Measurements from ENCODE around the gene PPA1. TPM values are rescaled to one million over a fixed set of nuclear protein-coding genes. Genes with fewer than 3 reads are reported as not detected.
"Not testable (repeated sequence)": the region's sequence is repeated elsewhere in the genome, so short reads cannot be mapped to it uniquely, and the experiment has no call there.

The PPA1 gene
- total RNA-seq, 6 experiments from 2014 or later, result 105 to 132 (median 121) TPM

GRCh38 chr10:70260259-70260658 lies 27.0 kb upstream of the PPA1 start:
- Mint-ChIP-seq H3K36me3 (ENCODE audit: low read depth) (peaks cover 8% of the 10 kb centered on the region), H3K9me3 (peaks cover 11% of the 10 kb centered on the region), H3K4me1 (ENCODE audit: low read depth) (no peaks in the 10 kb centered on the region), H3K27ac (no peak overlapping the region), H3K27me3 (ENCODE audit: insufficient read depth) (peaks cover 48% of the 10 kb centered on the region), H3K4me3 (no peak overlapping the region)
- no peak for DNase-seq
- TF ChIP-seq CTCF (IDR thresholded peaks at IDR 0.05), result no peak

- no peak for TF ChIP-seq CTCF (IDR thresholded peaks at IDR 0.05)
- Mint-ChIP-seq H3K36me3 (ENCODE audit: low read depth) (peaks cover 8% of the 10 kb centered on the region), H3K27ac (no peak overlapping the region), H3K4me1 (ENCODE audit: low read depth) (no peaks in the 10 kb centered on the region), H3K4me3 (no peak overlapping the region), H3K9me3 (peaks cover 11% of the 10 kb centered on the region), H3K27me3 (ENCODE audit: insufficient read depth) (peaks cover 58% of the 10 kb centered on the region)
- DNase-seq, result no peak
These were observed 25.0 kb upstream of the PPA1 start for GRCh38 chr10:70258216-70258615.

- H3K4me3 Mint-ChIP-seq; H3K36me3 Mint-ChIP-seq (ENCODE audit: low read depth); H3K4me1 Mint-ChIP-seq (ENCODE audit: low read depth); H3K27ac Mint-ChIP-seq; DNase-seq: not testable (repeated sequence)
- peaks cover 11% of the 10 kb centered on the region for H3K9me3 Mint-ChIP-seq
- peaks cover 62% of the 10 kb centered on the region for H3K27me3 Mint-ChIP-seq (ENCODE audit: insufficient read depth)
These were observed 24.6 kb upstream of the PPA1 start for GRCh38 chr10:70257816-70258215.

DNA sequence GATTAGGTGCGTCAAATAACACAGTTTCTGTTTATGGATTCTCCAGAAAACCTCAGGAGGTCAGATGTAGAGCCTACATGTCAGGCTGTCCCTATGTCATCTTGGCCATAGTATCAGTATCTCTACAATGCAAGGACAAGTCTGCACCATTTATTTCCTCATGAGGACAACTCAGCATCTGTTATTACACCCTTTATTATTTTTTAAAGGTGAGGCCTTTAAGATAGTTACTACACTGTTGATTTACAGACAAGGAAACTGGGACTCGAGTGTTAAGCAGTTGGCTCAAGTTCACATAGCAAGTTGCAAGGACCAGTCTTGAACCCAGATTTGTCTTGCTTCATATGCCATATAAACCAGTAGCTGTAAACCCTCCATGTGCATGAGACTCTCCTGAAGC lies 23.2 kb upstream of the PPA1 start:
- Mint-ChIP-seq H3K27ac (no peak overlapping the region), H3K4me1 (ENCODE audit: low read depth) (no peaks in the 10 kb centered on the region), H3K9me3 (peaks cover 8% of the 10 kb centered on the region), H3K27me3 (ENCODE audit: insufficient read depth) (peaks cover 65% of the 10 kb centered on the region), H3K4me3 (no peak overlapping the region), H3K36me3 (ENCODE audit: low read depth) (peaks cover 6% of the 10 kb centered on the region)
- TF ChIP-seq CTCF (IDR thresholded peaks at IDR 0.05), result no peak
- no peak for DNase-seq

- Mint-ChIP-seq H3K9me3 (no peaks in the 10 kb centered on the region; the same call in none of the 2 replicates), H3K4me3 (no peak overlapping the region), H3K27me3 (ENCODE audit: insufficient read depth) (peaks cover 63% of the 10 kb centered on the region), H3K27ac (no peak overlapping the region), H3K4me1 (ENCODE audit: low read depth) (no peaks in the 10 kb centered on the region), H3K36me3 (ENCODE audit: low read depth) (no peaks in the 10 kb centered on the region)
- TF ChIP-seq CTCF (IDR thresholded peaks at IDR 0.05), result no peak
- DNase-seq, result no peak
These were observed 22.4 kb upstream of the PPA1 start for GRCh38 chr10:70255329-70256299.

- Mint-ChIP-seq H3K9me3 (no peaks in the 10 kb centered on the region; the same call in 1 of the 2 replicates), H3K27ac (no peak overlapping the region), H3K4me3 (no peak overlapping the region), H3K4me1 (ENCODE audit: low read depth) (no peaks in the 10 kb centered on the region), H3K27me3 (ENCODE audit: insufficient read depth) (peaks cover 69% of the 10 kb centered on the region), H3K36me3 (ENCODE audit: low read depth) (no peaks in the 10 kb centered on the region)
- TF ChIP-seq CTCF (IDR thresholded peaks at IDR 0.05), result no peak
- DNase-seq, result no peak
These were observed 21.6 kb upstream of the PPA1 start for GRCh38 chr10:70254778-70255328.

Measured in HFFc6 (cell line).